Measurements from ENCODE around the gene GNAL. TPM values are rescaled to one million over a fixed set of nuclear protein-coding genes. Genes with fewer than 3 reads are reported as not detected.

The GNAL gene
- total RNA-seq, 1 experiment from 2014 or later = 24.0 TPM

- Histone ChIP-seq H3K23me2 (ENCODE audit: insufficient read length, low read depth, low read length, poor library complexity, severe bottlenecking) (no peaks in the 10 kb centered on the region), H4K91ac (ENCODE audit: insufficient read length, low read depth, low read length) (no peak overlapping the region), H3K18ac (ENCODE audit: insufficient read length, low read depth, low read length) (no peak overlapping the region), H2BK20ac (ENCODE audit: low read depth, low read length, poor library complexity, severe bottlenecking) (no peak overlapping the region), H3K23ac (ENCODE audit: insufficient read length, low read depth, low read length) (no peak overlapping the region), H3K79me1 (ENCODE audit: insufficient read depth, low read depth, low read length, poor library complexity, severe bottlenecking) (no peaks in the 10 kb centered on the region), H4K5ac (ENCODE audit: insufficient read length, low read depth, low read length) (no peak overlapping the region), H3K9me3 (ENCODE audit: control insufficient read depth, low read depth, low read length) (no peaks in the 10 kb centered on the region), H4K8ac (replicated peaks; ENCODE audit: insufficient read length, low read depth, low read length) (no peak overlapping the region), H3K79me2 (ENCODE audit: insufficient read depth, low read length) (no peaks in the 10 kb centered on the region), H2AFZ (ENCODE audit: low read length) (no peak overlapping the region), H2BK15ac (ENCODE audit: low read depth, low read length) (no peak overlapping the region), H4K20me1 (ENCODE audit: control insufficient read depth, insufficient read depth, insufficient read length) (no peaks in the 10 kb centered on the region), H3K27me3 (ENCODE audit: insufficient read depth, low read length) (no peaks in the 10 kb centered on the region), H2BK5ac (ENCODE audit: insufficient read length, low read length) (no peak overlapping the region), H2BK120ac (ENCODE audit: low read depth, low read length, poor library complexity, severe bottlenecking) (no peak overlapping the region), H3K4me1 (ENCODE audit: insufficient read depth, low read length) (peaks cover 2% of the 10 kb centered on the region; the same call in 1 of the 2 replicates), H2AK5ac (ENCODE audit: insufficient read length, low read length) (no peak overlapping the region), H2BK12ac (ENCODE audit: insufficient read length, low read depth, low read length) (no peak overlapping the region), H3K27ac (ENCODE audit: insufficient read length, low read depth, low read length) (no peak overlapping the region), H3K14ac (ENCODE audit: insufficient read depth, low read length) (no peak overlapping the region), H3K4ac (ENCODE audit: low read depth, low read length) (no peak overlapping the region), H3K56ac (ENCODE audit: insufficient read length, low read depth, low read length) (no peak overlapping the region), H3T11ph (ENCODE audit: low read length) (no peak overlapping the region), H3K9ac (ENCODE audit: extremely low read depth, insufficient read length, low read length) (no peak overlapping the region), H3K4me2 (ENCODE audit: insufficient read depth, insufficient read length, low read length) (no peak overlapping the region)
- no CpG with 5 or more reads among the region's 8 CpGs for WGBS (ENCODE audit: extremely low coverage, insufficient read length, low lambda C conversion rate)
- H3K27me3 Mint-ChIP-seq (ENCODE audit: low read depth) = no peaks in the 10 kb centered on the region
- peaks cover 3% of the 10 kb centered on the region in 2 experiments; a peak in 3 of 5 replicates for H3K9me3 Mint-ChIP-seq
- DNase-seq = no peak
- H3K4me1 Mint-ChIP-seq = peaks cover 8 to 10% of the 10 kb centered on the region in 2 experiments
- H3K27ac Mint-ChIP-seq = 0 out of 7 replicates have a peak overlapping the region, but pooled peaks of 2 of the 3 experiments have one; percentile 7
- TF ChIP-seq CTCF (conservative IDR thresholded peaks at IDR 0.05) = no peak
- no peak overlapping the region for H3K4me3 Mint-ChIP-seq
- H3K36me3 Mint-ChIP-seq (ENCODE audit: insufficient read depth in 1 of 3, low read depth in 3 of 3) = peaks cover 22 to 55% (median 28%) of the 10 kb centered on the region in 3 experiments
These were observed 185.6 kb downstream of the GNAL start for GRCh38 chr18:11874676-11875075.
